ENCODE data around the gene HOXA5. TPM values are rescaled to one million over a fixed set of nuclear protein-coding genes. Genes with fewer than 3 reads are reported as not detected.

HOXA5 gene
- total and polyA plus RNA-seq, 2 donors (not counting 1 experiment from before 2014, with no cell fraction given): 18.3 to 35.6 TPM

- Histone ChIP-seq H2AFZ (ENCODE audit: low read length) (no peak overlapping the region), H3K4me1 (ENCODE audit: control insufficient read depth, extremely low read depth, insufficient read depth, low read length) (peaks cover 32% of the 10 kb centered on the region), H3K9ac (ENCODE audit: insufficient read depth, low read length) (no peak overlapping the region), H3K9me3 (ENCODE audit: control insufficient read depth, insufficient read depth, low read depth, low read length) (no peaks in the 10 kb centered on the region), H3K36me3 (ENCODE audit: control insufficient read depth, insufficient read depth, low read length) (no peaks in the 10 kb centered on the region), H3K79me2 (ENCODE audit: control insufficient read depth, insufficient read depth, low read length) (peaks cover 63% of the 10 kb centered on the region), H4K20me1 (ENCODE audit: control insufficient read depth, extremely low read depth, insufficient read depth, low read length) (no peaks in the 10 kb centered on the region), H3K4me2 (ENCODE audit: extremely low read depth, insufficient read depth, low read length) (peak overlapping the region; percentile 37), H3K4me3 (replicated peaks in 1 of 4; ENCODE audit: control extremely low read depth in 1 of 4, insufficient read depth in 1 of 4, low read depth in 3 of 4, low read length in 4 of 4) (peak overlapping the region in 1 of 4 experiments; percentile 92), H3K27ac (ENCODE audit: insufficient read depth, low read length) (peak overlapping the region; percentile 95), H3K27me3 (ENCODE audit: control insufficient read depth, insufficient read depth, low read length) (no peaks in the 10 kb centered on the region)
- no peak for TF ChIP-seq EZH2 (IDR thresholded peaks at IDR 0.05; ENCODE audit: low read length, missing control alignments)
- TF ChIP-seq CTCF (conservative IDR thresholded peaks at IDR 0.05 in 1 of 2, IDR thresholded peaks at IDR 0.05 in 1 of 2; ENCODE audit: low read depth in 1 of 2, low read length in 2 of 2): no peak
- DNase-seq (ENCODE audit: low read depth in 2 of 2): peak in 1 of 2 donors; percentile 22
Observed at GRCh38 chr7:27109466-27110185, 33.9 kb downstream of the HOXA5 start.

- H3K9me3 ChIP-seq (ENCODE audit: control insufficient read depth, insufficient read depth, low read depth, low read length): no peaks in the 10 kb centered on the region
- H4K20me1 ChIP-seq (ENCODE audit: control insufficient read depth, extremely low read depth, insufficient read depth, low read length): no peaks in the 10 kb centered on the region
- H3K4me2 ChIP-seq (ENCODE audit: extremely low read depth, insufficient read depth, low read length): peak overlapping the region; percentile 89
- H3K36me3 ChIP-seq (ENCODE audit: control insufficient read depth, insufficient read depth, low read length): no peaks in the 10 kb centered on the region
- H3K79me2 ChIP-seq (ENCODE audit: control insufficient read depth, insufficient read depth, low read length): peaks cover 64% of the 10 kb centered on the region
- peak overlapping the region; percentile 95 for H3K27ac ChIP-seq (ENCODE audit: insufficient read depth, low read length)
- H3K4me3 ChIP-seq (replicated peaks in 1 of 4; ENCODE audit: control extremely low read depth in 1 of 4, insufficient read depth in 1 of 4, low read depth in 3 of 4, low read length in 4 of 4): peak overlapping the region; percentile 20 to 92 (median 44)
- peak; percentile 82 to 88 for DNase-seq (ENCODE audit: low read depth in 2 of 2)
- peaks cover 32% of the 10 kb centered on the region for H3K4me1 ChIP-seq (ENCODE audit: control insufficient read depth, extremely low read depth, insufficient read depth, low read length)
- no peaks in the 10 kb centered on the region for H3K27me3 ChIP-seq (ENCODE audit: control insufficient read depth, insufficient read depth, low read length)
- no peak overlapping the region for H2AFZ ChIP-seq (ENCODE audit: low read length)
- H3K9ac ChIP-seq (ENCODE audit: insufficient read depth, low read length): peak overlapping the region; percentile 76
- TF ChIP-seq CTCF (conservative IDR thresholded peaks at IDR 0.05 in 1 of 2, IDR thresholded peaks at IDR 0.05 in 1 of 2; ENCODE audit: low read depth in 1 of 2, low read length in 2 of 2): no peak
- no peak for TF ChIP-seq EZH2 (IDR thresholded peaks at IDR 0.05; ENCODE audit: low read length, missing control alignments)
Observed at GRCh38 chr7:27108390-27109127, 34.9 kb downstream of the HOXA5 start.

Data from fibroblast of lung (primary cell).